DMS153 (cell line): ENCODE results near the gene HHLA2.

Experiments used
- DNase-seq: peaks from one replicate; lab custom pipeline; 2025; lab: John Stamatoyannopoulos, UW

HHLA2 gene

DNA sequence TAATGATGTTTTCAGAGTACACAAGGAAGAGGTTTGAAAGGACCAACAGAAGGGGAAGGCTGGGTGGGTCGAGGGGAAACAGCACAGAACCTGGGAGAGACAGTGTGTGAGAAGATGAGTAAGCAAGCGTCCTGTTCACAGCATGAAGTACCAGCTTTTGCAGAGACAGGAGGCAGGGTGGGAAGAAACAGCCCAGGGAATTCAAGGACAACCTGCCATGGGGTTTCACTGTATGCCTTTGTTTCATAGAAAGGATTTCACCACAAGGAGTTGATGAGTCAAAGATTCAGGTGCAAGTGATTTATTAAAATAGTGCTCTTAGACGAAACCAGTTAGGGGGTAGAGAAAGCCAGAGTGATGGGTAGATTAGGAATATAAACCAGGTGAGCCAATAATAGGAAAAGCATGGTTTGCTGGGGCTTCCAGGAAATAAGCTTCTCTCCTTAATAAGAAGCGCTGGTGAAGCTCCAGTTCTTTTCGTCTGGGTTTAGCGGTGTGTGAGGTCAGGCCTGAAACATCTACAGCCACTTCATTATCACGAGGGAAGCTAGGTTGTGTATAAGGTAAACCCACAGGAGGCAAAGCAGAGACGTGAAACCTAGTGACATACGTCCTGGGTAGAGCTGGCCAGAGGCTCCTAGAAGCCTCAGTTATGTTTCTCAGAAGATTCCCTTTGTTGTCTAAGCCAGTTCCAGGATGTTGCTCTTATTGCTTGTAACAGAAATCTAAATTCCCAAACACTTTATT, 3.9 kb downstream of the HHLA2 start:
- no peak for DNase-seq

DNA sequence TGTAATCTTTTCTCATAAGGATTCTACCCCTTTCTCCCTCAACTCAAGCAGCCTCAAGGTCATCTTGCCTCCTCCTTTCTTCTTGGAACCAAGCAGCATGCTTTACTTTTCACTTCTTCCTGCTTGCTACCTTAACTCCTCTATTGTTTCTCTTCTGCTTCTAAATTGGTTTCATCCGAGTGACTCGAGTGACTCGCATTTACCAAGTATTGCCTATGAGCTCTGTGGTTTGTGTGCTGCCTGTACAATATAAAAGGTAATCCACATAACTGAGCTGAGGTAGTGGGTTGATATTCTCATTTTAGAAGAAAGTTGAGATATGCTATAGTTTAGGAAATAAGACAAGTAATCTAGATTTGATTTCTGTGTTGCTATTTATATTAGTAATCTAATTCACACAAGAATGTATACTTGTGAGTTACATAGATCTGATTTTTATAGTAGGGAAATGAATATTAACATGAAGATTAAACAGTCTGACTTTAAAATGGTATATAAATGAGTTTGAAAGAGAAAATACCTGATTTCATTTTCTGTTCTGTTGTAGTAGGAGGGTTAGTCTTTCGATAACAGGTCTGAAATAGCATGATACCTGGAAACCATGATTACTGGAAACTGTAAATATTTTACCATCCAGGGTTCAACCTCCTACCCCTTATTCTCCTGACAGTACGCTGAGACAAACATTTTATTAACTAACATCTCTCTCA, 5.5 kb downstream of the HHLA2 start:
- DNase-seq, result no peak

DNA sequence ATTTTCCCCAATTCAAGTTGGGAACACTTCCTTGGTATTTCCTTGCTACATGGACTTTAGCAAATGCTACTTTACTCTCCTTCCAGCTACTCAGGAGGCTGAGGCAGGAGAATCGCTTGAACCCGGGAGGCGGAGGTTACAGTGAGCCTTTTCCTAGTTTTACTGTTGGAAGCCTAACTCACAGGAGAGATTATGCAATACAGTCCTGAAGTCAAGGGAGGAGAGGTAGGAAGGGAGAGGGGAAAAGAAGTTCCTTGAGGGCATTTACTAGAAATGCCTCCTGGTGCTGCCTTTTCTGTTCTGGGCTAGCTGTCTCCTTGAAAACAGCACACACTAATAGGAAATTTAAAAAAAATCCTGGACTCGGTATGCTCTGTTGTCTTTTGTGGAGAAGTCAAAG, 6.2 kb downstream of the HHLA2 start:
- DNase-seq, result no peak

- no peak for DNase-seq
These were observed 9.3 kb downstream of the HHLA2 start for GRCh38 chr3:108305484-108306172.

DNA sequence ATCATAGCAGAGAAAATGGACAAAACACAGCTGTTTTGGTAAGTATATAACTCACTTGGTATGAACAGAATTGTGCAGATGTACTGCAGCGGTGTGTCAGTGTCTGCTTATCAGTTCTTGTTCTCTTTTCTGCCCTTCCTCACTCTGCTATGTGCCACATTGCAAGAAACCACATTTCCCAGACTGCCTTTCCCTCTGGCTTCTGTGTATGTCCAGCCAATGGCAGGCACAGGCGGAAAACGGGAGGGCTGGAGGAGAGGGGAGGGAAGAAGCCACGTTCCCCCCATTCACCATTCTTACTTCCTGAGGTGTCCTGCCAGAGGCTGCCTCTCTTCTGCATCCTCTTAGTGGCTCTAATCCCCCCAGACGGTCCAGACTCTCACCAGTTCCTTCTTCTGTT, 15.4 kb downstream of the HHLA2 start:
- DNase-seq, result no peak

DNA sequence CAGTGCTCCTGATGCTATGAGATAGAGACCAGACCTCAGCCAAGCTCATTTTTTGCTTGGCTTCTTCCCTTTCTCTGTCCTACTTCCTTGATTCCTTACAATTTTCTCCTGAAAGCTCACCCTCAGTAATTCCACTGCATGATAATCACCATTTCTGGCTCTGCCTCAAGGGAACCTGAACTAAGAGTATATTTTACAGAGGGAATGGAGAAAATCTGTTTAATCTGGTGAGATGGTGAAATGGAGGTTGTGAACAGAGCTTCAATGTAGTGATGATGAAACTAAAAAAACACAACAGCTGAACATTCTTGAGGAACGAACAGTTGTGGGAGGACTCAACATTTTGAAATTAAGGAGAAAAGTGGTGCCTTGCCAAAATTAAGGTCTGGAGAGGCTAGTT, 16.3 kb downstream of the HHLA2 start:
- no peak for DNase-seq

DNA sequence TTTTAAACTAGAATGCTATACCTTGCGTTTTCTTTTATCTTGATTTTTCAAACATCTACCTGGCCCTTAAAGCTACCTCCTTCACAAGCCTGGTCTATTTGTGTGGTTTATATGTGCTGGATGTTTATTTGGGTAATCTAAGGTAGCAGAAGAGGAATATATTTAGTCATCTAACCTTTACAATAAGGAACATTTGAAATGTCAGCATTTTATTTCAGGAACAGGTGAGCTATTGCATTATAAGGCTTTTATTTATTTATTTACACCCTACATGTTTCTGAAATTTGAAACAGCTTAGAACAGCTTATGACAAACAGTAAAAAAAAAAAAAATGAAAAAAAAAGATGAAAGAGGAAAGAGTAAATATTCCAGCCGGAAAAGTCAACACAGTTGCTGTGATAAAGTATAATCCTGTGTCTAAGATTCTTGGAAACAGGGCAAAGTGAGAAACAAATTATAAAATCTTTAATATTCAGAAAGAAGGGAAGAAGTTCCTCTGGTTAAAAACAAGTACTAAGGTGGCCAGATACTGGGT, 19.5 kb downstream of the HHLA2 start:
- DNase-seq, result no peak

DNA sequence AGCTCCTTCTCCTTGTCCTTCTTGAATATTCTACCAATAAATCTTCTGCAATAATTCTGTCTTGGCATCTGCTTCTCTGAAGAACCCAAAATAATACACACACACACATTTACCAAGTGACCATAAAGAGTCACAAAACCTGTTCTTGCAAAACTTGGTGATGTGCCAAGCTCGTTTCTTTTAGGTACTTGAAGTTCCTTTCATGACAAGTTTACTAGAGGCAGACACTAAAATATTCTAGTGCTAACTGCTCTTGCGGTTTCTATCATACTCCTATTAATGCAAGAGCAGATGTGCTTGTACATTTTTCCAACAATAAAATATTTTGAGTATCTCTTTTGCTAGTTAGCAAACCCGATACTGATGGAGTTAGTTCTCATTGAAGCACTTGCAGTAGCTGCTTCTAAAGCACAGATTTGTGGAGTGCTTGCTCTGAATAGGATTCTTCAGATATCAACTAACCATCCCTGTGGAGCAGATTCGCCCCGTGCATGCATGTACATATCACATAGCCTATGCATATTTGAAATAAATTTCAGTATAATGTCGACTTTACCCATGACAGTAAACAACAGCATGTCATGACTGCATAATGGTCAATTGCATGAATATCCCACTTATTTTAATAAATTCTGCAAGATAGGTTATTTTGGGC, 23.2 kb downstream of the HHLA2 start:
- no peak for DNase-seq

- no peak for DNase-seq
These were observed 24.5 kb downstream of the HHLA2 start for GRCh38 chr3:108320746-108321350.

DNA sequence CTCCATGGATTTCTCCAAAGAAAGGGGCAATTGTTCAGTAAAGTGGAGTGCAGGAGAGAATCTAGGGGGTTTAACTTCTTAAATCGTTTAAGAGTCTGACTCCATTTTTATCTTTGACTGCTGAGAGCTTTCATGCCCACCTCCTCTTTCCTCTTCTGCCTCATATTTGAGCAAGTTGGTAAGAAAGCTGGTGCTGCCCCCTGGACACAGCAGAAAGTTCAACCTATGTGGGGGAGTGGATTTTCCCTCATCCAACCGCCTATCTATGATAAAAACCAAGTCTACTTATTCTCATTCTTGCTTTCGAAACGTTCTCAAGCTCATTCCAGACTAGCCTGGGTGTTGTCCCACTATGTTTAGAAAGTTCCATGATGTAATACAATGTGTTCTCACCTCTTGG, 26.0 kb downstream of the HHLA2 start:
- no peak for DNase-seq

DNA sequence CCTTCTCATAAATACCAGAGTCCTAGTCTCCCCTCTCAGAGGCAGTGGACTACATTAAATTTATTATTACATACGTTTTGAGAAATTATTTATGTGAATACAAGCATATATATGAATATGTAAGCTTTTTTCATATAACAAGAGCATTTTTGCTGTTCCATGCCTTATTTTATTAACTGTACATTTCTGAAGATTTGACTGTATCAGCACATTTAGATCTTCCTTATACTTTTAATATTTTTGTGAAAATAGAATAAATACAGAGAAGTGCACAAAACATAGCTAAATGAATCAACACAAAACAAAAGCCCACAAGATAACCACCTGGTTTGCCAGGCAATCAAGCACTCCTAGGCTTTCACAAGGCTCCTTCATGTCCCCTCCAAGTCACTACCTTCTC, 27.8 kb downstream of the HHLA2 start:
- DNase-seq, result no peak

GRCh38 chr3:108327168-108327567, 30.8 kb downstream of the HHLA2 start:
- DNase-seq, result no peak

- DNase-seq, result no peak
These were observed 32.6 kb downstream of the HHLA2 start for GRCh38 chr3:108328821-108329486.

GRCh38 chr3:108329508-108329907, 33.2 kb downstream of the HHLA2 start:
- DNase-seq, result no peak

DNA sequence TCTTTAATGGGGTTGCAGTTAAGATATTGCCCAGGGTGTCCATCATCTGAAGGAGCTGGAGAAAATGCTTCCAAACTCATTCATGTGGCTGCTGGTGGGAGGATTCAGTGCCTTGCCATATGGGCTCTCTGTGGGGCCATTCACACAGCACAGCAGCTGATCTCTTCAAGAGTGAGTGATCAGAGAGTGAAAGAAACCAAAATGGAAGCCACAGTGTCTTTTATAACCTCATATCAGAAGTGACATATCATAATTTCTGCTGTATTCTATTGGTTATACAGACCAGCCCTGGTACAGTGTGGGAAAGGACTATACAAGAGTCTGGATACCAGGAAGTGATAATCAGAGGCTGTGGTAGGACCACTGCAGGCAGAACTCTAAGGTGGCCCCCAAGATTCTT, 33.6 kb downstream of the HHLA2 start:
- DNase-seq, result no peak

DNA sequence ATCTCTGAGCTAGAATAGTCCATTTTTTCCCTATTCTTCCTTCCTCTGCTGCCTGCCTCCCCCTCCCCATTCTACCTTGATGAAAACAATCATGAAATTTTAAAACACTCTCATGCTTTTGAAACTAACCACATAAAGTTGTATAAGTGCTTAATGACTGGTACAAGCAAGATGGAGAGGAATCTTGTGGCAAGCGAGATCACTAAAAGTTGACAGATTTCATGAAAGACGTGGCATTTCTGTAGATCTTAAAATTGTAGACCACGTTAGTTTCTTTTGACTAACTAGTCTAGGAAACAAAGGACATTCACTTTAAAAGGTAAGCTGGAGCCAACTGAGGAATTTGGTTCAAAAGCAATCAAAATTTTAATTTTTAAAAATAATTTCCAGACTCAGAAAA, 35.4 kb downstream of the HHLA2 start:
- no peak for DNase-seq

DNA sequence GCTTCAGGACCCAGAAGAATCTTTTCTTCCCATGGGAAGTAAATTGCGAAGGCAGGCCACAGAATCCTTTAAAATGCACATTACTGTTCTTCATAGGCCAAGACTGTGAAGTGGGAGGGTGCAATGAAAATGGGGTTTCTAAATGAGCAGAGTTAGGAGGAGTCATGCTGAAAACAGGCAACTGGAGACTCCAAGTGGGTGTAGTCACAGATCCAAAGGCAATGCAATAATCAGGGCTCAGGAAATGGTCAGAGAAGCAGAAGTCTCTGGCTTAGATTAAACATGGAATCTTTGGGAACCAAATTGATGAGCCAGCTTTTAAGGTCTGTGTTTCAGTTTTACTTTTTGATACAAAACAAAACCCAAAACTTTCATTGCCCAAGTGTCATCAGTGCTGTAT, 37.6 kb downstream of the HHLA2 start:
- no peak for DNase-seq

DNA sequence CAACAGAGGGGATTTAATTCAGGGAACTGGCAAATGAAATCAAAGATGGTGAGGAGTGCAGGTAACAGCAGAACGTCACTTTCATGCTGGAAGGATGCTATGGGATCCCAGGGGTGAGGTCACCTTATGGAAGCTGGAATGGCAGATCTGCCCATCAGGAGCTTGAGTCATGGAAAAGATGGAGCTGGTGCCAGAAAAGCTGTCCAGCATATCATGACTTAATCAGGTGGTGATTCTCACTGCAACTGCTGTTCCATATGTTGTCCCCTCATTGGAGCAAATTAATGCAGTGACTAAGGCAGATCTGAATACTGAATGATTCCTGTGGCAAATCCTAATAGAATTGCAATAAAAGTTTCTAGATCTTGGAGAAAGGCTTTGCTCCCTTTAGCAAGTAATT, 38.4 kb downstream of the HHLA2 start:
- no peak for DNase-seq

DNA sequence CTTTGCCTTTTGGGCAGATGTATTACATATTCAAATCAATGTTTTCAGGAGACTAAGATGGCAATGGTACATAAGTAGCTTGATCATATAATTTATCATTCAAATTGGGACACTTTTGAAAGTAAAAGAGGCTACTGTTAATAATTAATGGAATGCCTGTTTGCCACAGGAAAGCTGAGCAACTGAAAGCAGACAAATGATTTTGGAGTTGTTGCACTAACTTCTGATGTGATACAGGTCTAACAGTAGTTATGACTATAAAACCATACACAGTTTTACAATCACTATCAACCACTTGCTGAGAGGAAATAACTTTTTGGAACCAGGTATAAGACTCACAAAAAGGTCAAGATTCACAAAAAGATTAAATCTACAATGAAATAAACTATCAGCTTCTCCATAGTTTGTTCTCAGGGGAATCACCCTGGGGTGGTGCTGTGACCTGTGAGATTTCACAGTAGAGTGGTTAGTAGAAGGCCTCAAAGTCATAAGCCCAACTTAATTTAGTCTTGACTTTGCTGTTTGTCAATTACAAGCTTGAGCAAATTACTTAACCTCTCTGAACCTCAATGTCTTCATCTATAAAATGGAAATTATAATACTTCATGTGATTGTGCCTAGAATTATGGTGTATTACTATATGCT, 42.7 kb downstream of the HHLA2 start:
- DNase-seq, result no peak

DNA sequence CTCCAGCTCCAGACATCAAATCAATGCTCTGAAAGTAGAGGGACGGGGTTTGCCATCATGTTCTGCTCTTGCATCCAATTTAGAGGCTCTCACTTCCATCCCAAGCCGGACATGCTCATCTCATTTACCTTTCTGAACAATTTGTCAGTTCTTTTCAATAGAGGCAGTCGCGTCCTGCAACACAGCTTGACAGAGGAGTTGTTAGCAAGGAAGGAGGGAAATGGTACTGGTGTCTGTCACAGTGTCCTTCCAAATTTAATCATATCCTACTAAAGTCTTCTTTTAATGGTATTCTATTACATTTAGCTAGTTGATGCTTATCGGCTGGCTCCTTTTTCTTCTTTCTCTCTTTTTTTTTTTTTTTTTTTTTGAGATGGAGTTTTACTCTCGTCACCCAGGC, 45.6 kb downstream of the HHLA2 start:
- no peak for DNase-seq
